M059J (cell line): ENCODE measurements around the gene CCDC73. TPM values are rescaled to one million over a fixed set of nuclear protein-coding genes. Genes with fewer than 3 reads are reported as not detected.
"Not testable (repeated sequence)": the region's sequence is repeated elsewhere in the genome, so short reads cannot be mapped to it uniquely, and the experiment has no call there.

Source experiments
- DNase-seq: peaks from one replicate; pipeline ENCODE4 v3.0.0-alpha.2; 2012; ENCODE audit warnings: low read depth
- total RNA-seq: library from RNA; depleted of rRNA; stranded (reverse); fragments of >200 nt; shearing (Covaris generic); gene quantifications from 2 replicates; pipeline ENCODE4 v1.2.3, GENCODE V29; 2014

CCDC73 gene
- total RNA-seq, 1 experiment from 2014 or later = not detected

DNA sequence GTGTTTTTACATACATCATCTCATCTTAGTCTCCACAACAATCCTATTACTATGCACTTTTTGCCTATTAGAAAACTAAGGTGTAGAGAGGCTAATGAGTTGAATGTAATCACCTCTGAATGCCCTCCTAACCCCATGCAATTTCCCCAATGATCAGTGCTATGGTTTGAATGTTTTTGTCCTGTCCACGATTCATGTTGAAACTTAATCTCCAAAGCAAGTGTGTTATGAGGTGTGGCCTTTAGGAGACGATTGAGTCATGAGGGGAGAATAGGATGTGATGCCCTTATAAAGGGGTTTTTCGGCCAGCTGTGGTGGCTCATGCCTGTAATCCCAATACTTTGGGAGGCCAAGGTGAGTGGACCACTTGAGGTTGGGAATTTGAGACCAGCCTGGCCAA, 2.0 kb upstream of the CCDC73 start:
- no peak for DNase-seq

DNA sequence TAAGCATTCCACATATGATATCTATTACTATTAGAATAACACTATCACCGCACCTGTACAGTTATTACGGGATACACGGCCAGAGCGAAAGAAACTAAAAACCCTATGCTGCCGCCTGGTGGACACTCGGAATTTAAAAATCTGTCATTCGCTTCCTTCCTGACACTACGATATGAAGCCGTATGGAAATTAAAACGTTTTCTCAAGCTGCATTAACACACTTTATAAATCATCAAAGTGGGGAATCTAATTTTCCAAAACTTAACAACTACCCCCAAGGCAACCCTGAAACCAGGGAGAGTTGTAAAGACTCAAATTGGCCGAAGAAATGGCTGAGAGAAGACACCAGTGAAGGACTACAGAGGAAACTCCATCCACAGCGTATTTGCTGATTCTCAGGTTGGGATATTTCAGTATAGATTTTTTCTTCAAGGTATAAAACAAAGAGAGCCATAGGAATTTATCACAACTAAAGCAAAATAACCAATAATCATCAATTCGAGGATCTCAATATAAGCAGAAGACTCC, 1.4 kb downstream of the CCDC73 start:
- DNase-seq = peak; percentile 61

DNA sequence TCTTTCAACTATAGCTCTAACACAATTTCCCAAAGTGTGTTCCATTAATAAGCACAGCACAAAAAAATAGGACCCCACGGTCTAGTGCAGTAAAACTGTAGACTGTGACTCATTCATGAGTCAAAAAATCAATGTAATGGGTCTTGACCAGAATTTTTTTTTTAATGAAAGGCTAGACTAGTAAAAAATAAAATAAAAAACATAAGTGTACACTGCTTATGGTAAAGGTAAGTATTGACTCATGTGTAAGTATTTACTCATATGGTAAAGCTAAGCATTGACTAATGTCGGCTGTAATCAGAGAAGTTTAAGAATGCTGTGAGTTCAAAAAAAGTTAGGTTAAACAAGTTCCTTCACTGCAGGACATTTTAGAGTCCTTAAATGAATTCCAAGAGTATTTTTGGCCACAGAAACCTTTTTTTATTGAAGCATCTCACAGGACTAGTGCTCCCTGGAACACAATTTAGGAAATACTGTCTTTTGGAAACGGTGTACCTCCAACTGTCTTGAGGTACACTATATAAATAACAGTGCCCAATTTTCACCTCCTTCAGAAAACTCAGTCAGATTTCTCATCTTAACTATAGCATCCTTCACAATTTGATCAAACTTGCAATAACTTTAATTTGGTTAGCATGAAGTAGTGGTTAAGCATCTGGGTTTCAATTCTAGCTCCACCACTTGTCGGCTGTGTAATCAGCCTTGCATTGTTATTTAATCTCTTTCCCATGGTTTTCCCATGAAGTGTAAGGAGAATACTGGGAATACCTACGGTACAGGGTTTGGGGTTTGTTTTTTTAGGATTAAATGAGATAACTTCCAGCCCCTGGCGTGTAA, 2.1 kb downstream of the CCDC73 start:
- no peak for DNase-seq

DNA sequence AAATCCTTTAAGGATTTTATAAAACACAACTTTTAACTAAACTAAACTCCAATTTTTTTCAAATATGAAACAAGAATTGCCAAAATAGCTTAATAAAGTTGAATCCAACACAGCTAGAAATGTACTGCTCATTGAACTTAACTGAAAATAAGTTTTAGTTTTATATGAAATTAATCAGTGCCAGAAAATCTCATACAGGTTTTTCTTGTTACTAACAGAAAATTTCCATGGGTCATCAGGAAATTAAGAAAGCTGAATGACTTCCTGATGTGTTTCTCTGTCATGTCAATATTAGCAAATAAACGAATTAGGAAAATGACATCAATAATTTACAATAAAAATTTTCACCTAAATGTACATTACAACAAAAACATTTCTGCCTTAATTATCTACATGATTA, 3.5 kb downstream of the CCDC73 start:
- no peak for DNase-seq

DNA sequence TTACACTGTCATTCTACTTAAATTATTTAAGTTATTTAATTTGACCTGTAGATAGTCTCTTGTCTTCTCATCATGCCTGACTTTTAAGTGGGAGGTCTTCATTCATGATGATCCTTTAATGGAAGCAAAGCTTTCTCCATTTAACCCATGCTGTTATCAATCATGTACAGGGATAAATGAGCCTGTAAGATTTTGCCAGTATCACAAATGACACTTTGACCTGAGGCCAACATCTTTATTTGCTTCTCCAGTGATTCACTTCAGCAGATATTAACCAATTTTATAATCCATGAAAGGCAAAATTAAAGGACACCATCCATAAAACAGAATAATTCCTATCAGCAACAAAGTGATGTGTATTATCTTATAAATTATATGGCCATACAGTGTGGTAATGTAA, 7.7 kb downstream of the CCDC73 start:
- DNase-seq = no peak

DNA sequence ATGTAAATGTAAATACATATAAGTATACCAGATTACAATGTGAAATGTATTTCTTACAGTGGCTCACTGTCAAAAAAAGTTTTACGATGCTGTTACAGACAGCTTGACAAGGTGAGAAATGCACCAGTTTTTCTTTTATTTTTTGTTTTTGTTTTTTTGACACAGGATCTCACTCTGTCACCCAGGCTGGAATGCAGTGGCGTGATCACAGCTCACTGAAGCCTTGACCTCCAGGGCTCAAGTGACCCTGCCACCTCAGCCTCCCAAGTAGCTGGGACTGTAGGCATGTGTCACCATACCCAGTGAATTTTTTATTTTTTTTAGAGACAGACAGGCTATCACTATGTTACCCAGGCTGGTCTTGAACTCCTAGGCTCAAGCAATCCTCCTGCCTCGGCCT, 9.2 kb downstream of the CCDC73 start:
- DNase-seq = peak; percentile 38

DNA sequence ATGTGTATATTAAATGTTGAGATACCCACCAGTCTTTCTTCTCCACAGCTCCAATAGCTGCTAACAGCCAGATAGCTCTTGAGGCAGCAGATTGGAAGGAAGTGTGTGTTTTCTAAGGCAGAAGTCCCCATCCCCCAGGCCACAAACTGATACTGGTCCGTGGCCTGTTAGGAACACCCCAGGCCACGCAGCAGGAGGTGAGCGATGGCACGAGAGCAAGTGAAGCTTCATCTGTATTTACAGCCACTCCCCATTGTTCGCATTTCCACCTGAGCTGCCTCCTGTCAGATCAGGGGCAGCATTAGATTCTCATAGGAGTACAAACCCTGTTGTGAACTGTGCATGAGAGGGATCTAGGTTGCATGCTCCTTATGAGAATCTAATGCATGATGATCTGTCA, 12.7 kb downstream of the CCDC73 start:
- DNase-seq = no peak

DNA sequence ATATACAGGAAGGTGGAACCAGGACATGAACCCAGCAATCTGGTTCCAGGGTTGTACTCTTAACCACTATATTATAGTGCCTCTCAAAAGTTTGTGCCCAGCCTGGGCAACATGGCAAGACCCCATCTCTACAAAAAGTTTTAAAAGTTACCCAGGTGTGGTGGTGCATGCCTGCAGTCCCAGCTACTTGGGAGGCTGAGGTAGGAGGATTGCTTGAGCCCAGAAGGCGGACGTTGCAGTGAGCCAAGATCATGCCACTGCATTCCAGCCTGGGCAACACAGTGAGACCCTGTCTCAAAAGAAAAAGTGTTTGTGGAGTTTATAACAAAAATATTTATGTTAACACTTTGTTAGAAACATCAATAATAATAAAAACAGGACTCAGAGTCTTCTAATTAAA, 13.6 kb downstream of the CCDC73 start:
- DNase-seq = not testable (repeated sequence)

DNA sequence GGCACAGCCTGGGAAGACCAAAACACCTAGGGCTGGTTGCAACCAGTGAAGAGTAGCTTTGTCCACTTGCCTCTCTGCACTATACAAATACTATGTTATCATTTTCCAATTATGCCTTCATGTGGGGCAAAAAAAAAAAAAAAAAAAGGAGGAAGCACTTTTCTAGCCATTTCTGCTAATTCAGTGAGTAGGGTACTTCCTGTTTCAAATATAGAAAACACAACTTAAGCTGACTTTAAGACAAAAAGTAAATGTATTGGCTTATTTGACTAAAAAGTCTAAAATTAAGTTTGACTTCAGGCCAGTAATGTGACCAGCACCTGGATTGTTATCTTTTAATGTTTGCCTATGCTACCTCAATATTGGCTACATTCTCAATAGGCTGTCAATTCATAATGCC, 15.3 kb downstream of the CCDC73 start:
- DNase-seq = no peak

DNA sequence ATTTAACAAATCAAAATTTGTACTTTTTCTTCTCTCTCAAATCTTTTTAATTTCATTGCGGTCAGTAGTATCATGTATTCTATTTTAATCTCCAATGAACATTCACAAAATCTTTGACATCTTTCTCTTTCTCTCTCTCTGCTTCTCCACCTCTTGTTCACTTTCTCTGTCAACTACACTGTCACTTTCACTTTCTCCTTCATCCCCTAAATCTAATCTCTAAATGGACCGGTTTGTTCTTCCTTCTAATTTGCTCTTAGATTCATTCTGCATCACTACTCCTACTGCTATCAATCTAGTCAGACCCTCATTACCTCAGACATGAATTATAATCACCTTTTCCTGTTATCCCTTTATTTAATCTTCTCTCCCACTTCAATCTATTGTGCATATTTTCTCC, 18.6 kb downstream of the CCDC73 start:
- DNase-seq = no peak

DNA sequence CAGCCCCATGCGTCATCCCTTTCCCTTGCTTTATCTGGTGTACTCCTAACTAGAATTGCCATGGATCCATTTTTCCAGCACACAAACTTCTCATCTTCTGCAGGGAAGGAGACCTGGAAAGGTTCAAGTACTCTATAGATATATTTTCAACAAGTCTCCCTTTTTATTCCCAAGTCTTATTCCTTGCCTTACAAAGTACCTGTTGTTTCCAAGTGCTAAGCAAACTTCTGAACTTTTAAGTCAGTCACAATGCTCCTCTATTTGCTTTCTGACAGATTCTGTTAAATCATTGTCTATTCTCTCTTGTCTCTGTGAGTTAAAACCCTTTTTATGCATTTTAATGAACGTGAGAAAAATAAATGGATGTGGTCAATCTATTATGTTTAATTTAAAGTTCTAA, 20.4 kb downstream of the CCDC73 start:
- no peak for DNase-seq

DNA sequence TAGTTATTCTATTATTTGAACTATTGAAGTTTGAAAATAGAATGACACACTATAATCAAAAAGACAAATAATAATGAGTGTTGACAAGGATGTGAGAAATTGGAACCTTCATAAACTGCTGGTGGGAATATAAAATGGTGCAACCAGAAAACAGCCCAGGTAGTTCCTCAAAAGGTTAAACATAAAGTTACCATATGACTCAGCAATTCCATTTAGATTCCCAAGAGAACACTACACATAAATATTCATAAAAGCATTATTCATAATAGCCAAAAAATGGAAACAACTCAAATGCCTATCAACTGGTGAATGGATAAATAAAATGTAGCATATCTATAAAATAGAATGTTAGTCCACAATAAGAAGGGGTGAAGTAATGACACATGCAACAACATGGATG, 21.7 kb downstream of the CCDC73 start:
- DNase-seq = no peak

DNA sequence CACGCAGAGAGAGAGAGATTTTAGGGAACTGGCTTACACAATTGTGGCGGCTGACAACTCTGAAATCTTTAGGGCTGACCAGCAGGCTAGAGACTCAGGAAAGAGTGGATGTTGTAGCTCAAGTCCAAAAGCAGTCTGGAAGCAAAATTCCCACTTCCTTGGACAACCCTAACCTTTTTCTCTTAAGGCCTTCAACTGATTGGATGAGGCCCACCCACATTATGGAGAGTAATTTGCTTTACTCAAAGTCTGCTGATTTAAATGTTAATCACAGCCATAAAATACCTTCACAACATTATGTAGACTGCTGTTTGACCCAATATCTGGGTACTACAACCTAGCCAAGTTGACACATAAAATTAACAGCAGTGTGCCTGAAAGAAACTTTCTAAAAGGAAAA, 32.7 kb downstream of the CCDC73 start:
- not testable (repeated sequence) for DNase-seq

DNA sequence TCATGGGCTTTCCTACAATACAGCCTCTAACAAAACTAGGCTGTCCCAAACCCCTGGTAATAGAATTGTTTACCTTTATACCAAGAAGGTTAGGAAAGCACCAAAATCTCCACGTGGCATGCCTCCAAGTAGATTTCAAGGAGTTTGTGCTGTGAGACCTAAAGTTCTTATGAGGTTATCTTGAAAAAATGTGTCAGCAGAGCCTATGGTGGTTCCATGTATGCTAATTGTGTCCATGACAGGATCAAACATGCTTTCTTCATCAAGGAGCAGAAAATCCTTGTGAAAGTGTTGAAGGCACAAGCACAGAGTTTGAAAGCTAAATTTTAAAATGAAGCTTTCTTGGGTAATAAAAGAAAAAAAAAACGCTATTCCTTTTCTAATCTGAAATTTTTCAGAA, 36.2 kb downstream of the CCDC73 start:
- DNase-seq = no peak

DNA sequence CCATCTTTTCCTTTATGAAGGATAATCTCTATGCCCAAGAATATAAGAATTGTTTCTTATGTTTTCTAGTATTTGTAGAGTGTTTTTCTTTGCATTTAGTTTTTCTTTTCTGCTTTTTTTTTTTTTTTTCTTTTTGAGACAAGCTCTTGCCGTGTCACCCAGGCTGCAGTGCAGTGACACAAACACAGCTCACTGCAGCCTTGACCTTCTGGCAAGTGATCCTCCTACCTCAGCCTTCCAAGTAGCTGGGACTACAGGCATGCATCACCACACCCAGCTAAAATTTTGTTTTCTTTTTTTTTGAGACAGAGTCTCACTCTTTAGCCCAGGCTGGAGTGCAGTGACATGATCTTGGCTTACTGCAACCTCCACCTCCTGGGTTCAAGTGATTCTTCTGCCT, 41.3 kb downstream of the CCDC73 start:
- not testable (repeated sequence) for DNase-seq

DNA sequence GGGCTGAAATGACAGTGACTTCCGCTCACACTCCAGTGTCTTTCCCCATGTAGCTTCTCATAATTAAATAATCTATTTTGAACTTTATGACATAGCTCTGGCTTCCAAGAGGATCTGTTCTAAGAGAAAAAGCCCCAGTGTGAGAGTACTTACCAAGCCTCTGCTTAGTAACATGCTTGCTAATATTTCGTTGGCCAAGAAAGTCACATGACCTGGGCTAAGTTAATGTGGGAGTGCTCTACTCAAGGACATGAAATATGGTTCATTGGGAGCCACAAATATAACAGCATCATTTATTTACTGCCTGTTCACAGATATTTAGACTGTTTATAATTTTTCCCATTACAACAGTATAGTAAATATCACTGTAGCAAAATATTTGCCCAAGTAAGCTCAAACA, 42.5 kb downstream of the CCDC73 start:
- no peak for DNase-seq

DNA sequence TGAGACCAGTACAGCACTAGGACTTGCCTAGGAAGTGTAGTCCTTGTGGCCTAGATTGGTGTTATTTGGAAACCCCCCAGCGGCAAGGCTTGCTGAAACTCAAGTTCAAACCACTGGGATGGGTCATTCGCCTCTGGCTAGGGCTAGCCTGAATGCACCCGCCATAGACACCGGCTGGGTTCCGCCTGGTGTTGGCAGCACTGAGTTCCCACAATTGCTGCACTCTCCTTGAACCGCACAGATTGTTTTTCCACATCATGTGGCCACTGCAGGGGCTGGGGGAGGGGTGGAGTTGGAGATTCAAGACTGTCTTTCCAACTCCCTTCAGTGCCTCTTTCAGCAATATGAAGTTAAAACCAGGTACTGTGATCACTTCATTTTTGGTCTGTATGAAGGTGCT, 43.1 kb downstream of the CCDC73 start:
- DNase-seq = no peak

DNA sequence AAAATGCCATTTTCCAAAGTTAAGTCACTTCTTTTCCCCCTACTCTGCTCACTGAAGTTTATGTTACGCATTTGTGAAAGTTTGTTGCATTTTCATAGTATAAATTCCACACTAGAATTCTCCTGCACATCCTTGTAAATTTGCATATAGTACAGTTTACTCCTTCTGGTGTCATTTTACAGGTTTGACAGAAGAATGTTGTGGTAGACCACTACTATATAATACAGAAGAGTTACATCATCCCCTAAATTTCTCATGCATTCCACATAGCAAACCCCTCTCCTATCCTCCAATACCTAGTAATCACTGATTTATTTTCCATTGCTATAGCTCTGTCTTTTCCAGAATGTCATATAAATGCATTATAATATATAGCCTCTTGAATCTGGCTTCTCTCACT, 64.5 kb downstream of the CCDC73 start:
- DNase-seq = peak; percentile 54

DNA sequence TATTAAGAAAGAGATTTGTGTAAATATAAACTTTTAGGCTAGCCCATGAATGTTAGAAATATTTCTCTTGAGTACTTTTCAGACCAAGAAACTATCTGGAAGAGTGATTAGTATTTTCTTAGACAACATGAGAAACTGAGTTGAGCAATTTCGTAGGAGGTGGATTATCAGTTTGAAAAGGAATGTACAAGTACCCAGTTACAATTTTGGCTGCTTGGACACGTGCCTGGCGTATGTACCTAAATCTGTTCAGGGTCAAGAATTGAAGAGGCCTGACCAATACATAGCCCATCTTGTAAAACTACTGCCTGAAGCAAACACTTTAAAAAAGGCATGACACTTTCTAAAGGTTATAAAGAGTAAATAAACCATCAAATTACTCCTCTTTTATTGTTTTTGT, 71.1 kb downstream of the CCDC73 start:
- no peak for DNase-seq

DNA sequence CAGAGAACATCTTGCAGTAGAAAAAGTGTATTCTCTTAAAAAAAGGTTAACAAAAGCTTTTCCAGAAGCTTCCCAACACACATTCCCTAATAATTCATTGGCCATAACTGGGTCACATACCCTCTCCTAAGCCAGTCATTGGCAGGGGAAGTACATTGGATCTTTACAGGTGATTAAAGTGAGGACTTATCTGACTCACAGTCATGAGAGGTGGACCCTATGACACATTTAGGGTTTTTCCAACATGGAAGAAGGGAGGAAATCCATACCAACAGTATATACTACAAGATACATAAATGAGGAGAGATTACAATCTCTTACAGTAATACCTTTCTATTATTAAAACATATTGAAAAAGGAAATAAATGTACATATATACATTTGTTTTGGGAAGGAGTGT, 72.2 kb downstream of the CCDC73 start:
- peak; percentile 12 for DNase-seq

DNA sequence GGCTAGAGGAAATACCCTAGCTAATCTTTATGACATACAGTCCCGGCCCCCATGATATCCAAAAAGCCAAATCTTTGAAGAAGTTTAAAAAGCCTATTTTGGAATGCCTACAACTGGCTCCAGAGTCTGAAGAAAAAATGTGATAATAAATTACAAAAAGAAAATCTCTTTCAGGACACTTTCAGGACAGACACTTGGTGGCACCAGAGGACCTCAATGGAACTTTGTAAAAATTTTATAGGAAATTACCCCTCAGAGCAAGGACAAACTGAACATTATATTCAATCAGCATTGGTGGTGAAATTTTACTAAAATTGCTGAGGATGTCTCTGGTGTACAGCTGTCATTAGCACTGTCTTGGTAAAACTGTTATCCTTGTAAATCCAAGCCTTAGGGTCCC, 81.0 kb downstream of the CCDC73 start:
- DNase-seq = peak; percentile 25

DNA sequence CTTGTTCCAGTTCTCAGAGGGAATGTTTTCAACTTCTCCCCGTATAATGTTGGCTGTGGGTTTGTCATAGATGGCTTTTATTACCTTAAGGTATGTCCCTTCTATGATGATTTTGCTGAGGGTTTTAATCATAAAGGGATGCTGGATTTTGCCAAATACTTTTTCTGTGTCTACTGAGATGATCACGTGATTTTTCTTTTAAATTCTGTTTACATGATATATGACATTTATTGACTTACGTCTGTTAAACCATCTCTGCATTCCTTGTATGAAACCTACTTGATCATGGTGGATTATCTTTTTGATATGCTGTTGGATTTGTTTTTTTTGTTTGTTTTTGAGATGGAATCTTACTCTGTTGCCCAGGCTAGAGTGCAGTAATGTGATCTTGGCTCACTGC, 85.5 kb downstream of the CCDC73 start:
- DNase-seq = not testable (repeated sequence)

DNA sequence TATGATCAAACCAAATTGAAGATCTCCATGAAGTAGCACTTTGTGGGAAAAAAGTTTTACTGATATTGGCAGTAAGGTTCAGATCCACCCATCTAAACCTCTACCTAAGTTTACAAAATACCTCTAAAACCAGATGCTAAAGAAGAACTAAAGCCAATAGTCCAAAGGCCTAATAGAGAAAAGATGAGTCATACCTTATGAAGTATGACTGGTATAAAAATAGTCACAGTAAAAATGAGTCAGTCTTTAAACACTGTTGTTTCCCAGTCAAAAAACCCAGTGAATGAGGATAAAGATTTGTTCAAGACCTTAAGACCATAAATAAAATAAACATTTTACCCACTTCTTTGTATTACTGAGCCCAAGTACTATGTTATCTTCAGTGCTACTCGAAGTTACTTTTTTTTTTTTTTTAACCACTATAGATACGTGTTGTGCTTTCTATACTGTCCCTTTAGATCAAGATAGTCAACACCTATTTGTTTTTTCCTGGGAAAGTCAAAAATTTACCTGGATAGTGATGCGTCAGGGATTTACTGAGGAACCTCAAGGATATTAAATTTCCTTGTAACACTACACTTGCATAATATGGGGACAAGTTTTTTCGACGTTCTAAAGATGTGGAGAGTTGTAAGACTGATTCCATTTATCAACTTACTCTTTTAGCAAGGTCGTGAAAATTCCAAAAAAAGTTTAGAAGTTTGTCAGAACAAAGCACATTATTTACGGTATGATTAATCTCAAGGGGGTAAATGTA, 87.3 kb downstream of the CCDC73 start:
- DNase-seq = peak; percentile 94
